Activated CD4-positive, CD25-positive, alpha-beta regulatory T cell treated with anti-CD3 and anti-CD28 coated beads, Interleukin-2, amount 50 U/mL, for 16 hours (primary cell): ENCODE data around the gene SYNCRIP.
"Not testable (repeated sequence)": the region's sequence is repeated elsewhere in the genome, so short reads cannot be mapped to it uniquely, and the experiment has no call there.

ENCODE experiments used
- DNase-seq: peaks from one replicate; pipeline ENCODE4 v3.0.0-alpha.2; 2020; ENCODE audit warnings: low read depth, low spot score

Gene SYNCRIP

GRCh38 chr6:85642774-85643536 is at the start of gene SYNCRIP:
Gene SYNCRIP (minus strand): TSS chr6:85642886. CDS start chr6:85641439, 1,447 bp downstream.
- DNase-seq: peak; percentile 96

DNA sequence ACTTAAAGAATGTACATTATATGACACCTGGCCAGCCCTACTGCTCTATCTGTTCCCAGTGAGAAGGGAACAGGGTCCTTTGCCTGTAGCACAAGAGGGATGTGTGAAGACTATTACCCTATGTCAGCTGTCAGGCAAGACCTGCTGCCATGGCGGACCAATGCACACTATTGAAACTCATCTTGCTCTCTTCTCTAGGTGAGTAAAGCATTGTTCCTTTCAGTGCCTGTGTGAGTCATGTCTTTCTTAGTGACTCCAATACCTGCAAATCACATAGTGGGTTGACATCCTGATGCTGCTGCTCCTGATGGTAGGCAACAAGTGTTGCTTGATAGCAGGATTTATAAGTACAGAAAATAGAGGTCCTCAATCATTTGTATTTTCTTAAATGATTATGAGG is 48.8 kb upstream of the SYNCRIP start:
- DNase-seq: no peak

- DNase-seq: no peak
These were observed 47.4 kb upstream of the SYNCRIP start for GRCh38 chr6:85690071-85690470.

DNA sequence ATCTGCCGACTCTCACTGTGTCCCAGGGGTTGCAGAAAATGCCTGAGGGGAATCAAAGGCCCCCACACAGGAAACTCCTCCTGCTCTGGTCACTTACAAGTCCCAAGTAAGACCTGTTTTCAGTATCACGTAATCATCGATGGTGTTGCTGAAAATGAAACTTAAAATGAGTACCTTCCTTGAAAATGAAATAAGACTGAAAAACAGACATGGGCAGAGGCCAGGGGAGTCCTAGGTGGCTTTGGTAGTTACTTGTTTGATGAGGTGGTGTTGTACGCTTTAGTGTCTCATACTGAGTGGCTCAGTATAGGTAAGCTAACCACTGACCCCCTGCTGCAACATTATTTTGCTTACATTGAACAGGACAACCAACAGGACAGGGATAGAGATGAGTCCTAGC is 43.0 kb upstream of the SYNCRIP start:
- no peak for DNase-seq

GRCh38 chr6:85684809-85685171 is 42.1 kb upstream of the SYNCRIP start:
- no peak for DNase-seq

DNA sequence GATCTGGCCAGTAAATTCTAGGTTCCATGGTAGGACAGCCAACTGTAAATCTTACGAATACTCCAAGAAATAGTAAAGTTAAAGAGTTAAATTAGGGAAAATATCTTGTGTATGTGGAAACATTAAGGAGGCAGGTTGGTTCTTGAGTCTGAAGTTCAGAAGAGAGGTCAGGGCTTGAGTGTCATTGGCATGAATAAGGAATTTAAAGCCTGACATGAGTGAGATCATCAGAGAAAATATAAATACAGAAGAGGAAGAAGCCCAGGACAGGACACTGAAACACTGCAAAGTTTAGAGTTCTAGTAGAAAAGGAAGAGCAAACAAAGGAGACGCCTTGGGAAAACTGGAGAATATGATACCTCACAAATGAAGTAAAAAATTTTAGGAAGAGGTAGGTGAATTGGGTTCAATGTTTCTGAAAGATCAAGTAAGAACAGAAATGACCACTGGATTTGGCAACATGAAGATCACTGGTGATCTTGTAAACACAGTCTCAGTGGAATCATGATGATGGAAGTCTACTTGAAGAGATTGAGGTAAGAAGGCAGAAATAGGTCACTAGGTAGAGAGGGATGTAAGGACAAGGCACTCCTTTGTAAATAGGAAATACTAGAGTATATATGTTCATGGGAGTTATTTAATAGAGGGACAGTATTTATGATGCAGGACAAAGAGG is 41.6 kb upstream of the SYNCRIP start:
- DNase-seq: no peak

DNA sequence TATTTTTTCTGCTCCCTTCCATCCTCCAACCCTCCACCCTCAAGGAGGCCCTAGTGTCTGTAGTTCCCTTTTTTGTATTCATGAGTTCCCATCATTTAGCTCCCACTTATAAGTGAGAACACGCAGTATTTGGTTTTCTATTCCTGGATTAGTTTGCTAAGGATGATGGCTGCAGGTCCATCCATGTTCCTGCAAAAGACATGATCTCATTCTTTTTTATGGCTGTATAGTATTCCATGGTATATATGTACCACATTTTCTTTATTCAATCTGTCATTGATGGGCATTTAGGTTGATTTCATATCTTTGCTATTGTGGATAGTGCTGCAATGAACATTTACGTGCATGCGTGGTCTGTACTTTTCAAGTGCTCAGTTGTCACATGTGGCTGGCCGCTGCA is 39.2 kb upstream of the SYNCRIP start:
- not testable (repeated sequence) for DNase-seq

DNA sequence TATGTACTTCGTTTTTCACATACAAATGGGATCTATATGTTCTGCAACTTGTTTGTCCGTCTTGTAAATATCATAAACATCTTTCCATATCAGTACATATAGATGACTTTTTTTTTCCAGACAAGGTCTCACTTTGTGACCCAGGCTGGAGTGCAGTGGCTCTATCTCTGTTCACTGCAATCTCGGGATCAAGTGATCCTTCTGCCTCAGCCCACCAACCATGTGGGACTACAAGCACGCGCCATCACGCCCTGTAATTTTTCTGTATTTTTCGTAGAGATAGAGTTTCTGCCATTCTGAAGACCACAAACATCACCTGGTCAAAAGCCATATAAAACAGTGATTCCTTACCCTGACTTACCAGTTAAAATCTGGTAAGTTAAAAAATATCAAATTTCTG is 37.7 kb upstream of the SYNCRIP start:
- DNase-seq: no peak

GRCh38 chr6:85679445-85680123 is 36.9 kb upstream of the SYNCRIP start:
- DNase-seq: no peak

DNA sequence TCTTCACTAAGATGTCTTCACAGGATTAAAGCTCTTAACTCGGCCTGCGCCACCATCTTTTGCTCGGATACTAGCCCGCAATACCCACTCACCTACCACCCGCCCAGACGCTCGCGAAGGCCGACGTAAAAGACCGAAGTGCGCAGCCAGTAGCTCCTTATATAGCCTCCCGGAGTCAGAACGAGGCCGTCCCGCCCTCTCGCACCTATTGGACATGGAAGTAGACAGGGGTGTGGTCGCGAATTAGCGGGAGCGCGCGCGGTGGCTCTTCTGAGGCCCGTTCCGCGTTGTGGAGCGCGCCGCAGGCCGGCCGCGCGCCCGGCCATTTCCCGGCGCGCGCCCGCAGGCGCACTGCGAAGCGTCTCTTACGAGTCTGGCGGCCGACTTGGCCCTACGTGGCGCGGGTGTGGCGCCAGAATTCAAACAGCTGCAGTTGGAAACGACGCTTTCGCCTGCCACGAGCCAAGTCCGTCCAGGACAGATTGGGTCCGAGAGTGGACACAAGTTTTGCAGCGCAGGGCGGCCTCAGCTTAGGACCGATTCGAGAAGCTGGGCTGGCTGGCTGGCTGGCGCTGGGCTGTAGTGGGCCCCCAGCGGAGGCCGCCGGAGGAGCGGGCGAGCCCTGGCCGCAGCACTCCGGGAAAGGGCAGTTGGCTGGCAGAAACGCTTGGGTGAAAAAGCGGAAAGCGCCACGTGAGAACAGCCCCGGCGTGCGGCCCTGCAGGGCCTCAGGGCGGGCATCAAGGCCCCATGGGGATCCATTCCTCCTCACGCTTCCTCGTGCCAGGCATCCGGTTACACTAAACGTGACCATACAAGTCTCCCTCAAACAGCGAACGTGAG is 36.1 kb upstream of the SYNCRIP start:
- DNase-seq: peak; percentile 96

DNA sequence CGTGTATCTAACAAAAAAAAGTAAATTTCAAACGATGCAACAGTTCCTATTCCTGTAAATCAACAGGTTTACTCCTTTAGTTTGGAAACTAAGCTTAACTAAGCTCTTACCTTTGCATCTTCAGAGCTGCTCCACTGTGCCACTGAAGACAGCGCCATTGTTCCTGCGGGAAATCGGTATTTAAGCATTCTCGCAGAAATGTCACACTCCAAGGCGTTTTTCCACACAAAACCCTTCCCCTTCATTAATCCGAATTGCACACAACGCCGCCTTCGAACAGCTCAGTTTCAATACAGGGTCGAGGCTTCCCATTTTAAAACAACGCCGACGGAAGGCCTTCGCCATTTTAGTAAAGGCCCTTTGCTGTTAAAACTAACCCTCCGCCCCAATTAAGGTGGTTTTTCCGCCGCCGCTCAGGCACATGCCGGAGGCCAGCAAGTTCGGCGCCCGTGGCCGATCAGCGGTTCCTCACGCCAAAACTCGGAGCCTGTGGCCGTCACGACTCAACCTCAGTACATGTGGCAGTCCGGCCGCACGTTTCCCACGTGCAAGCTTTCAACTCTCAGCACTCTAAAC is 35.4 kb upstream of the SYNCRIP start:
- no peak for DNase-seq

- DNase-seq: no peak
These were observed 34.7 kb upstream of the SYNCRIP start for GRCh38 chr6:85677234-85677956.

GRCh38 chr6:85676086-85676729 is 33.5 kb upstream of the SYNCRIP start:
- DNase-seq: no peak

DNA sequence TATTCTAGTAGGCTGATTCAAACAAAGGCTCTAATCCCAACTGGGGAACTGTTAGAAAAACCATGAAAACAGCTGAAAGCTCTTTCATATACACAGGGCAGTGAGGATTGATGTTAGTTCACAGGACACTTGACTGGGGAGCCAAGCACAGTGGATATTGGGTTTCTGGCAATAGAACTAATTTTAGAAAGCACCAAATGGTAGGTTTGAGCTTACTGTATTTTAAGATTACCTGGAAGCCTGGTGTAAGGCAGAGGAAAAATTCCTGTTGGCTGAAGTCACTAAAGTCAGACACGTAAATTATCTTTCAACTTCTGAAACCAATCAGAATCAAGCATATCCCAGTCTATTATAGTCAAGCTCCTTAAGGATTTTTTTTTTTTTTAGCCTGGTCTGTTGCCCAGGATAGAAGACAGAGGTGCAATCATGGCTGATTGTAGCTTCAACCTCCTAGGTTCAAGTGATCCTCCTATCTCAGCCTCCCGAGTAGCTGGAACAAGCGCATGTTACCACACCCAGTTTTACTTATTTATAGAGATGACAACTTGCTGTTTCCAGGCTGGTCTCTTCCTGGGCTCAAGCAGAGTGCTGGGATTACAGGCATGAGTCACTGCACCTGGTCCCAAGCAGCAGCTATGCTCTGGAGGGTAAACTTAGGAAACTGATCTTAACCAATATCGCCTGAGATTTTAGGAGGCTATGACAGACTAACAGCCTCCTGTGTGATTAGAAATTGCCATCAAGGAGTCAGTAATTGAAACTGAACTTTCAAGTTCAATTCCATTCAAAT is 32.5 kb upstream of the SYNCRIP start:
- no peak for DNase-seq

DNA sequence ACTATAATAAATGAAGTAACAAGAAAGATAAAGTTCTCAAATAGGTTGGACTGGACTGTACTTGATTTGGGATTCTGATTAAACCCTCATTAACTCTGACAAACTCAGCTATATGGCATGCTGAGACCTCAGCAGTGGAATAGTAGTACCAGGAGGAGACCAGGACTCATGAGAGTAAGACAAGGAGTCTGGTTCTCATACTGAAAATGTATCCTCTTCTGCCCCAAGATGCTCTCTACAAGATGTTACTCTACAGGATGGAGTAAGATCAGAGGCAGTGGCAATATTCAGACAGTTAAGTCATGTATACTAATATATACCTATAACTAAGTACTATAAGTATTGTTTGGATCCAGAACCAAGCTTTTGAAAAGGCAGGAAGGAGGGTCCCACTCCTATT is 31.9 kb upstream of the SYNCRIP start:
- no peak for DNase-seq

DNA sequence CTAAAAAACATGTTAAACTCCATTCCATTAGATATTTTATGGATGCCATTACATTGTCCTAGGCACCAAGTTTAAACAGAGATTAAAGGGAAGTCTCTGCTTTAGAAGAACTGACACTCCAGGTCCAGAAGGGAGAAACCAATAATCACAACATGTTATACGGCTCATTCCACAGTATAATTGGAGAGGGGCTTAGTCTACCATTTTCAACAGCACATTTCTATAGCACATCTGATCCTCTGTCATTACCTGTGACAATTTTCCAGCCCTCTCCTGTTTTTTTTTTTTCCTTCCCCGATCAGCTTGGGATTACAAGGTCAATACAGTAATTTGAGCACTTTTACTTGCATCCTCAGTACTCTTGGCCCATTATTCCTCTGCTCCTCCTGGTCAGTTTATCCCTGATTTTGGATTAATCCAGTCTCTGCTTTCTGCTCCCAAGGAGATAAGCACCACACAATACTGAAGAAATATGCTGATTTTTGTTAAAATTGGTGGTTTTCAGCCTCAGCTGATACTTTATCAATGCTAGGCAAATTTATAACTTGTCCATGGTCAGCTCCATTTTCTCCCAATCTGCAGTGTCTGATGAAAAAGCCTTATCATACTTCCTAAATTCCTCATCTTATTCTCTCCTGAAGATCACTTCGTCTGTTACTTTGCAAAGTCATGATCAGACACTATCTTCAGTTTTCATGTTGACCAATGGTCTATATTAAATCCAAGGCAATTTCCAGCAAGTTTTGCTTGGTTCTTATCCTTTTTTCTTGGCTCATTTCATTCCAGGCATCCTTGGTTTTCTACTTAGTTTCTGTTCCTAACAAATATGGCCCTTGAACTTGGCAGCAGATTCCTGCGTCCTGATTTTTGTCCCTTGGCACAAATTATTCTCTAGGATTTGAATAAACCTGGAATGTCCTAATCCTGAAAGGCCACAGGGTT is 30.8 kb upstream of the SYNCRIP start:
- DNase-seq: no peak

GRCh38 chr6:85672623-85673022 is 29.9 kb upstream of the SYNCRIP start:
- DNase-seq: no peak

- DNase-seq: no peak
These were observed 29.4 kb upstream of the SYNCRIP start for GRCh38 chr6:85672050-85672449.
